AG09319 (cell line): ENCODE results near the gene TMEM135.
"Not testable (repeated sequence)": the region's sequence is repeated elsewhere in the genome, so short reads cannot be mapped to it uniquely, and the experiment has no call there.

Source experiments
- DNase-seq: peaks from one replicate; pipeline ENCODE4 v3.0.0-alpha.2; 2010; ENCODE audit warnings: low read depth; ENCODE audit errors: extremely low read depth
- CTCF ChIP-seq: IDR thresholded peaks from 2 replicates; pipeline ENCODE4 v1.5.1; 2011; ENCODE audit warnings: low read depth, mild to moderate bottlenecking, inconsistent platforms, low read length, moderate library complexity

The TMEM135 gene

DNA sequence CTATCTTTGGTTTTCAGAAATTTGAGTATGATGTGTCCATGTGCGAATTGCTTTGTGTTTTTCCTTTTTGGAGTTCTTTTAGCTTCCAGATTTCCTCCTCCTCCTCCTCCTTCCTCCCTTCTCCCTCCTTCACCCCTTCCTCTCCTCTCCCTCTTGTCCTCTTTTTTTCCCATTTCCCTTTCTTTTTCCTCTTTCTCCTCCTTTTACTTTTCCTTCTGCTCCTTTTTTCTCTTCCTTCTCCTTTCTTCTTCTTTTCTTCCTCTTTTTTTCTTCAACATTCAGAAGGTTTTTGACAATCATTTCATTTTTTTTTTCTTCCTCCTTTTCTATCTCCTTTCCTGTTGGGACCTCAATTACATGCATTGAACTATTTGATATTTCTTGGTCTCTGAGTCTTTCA lies 104.9 kb downstream of the TMEM135 start:
- TF ChIP-seq CTCF = no peak

DNA sequence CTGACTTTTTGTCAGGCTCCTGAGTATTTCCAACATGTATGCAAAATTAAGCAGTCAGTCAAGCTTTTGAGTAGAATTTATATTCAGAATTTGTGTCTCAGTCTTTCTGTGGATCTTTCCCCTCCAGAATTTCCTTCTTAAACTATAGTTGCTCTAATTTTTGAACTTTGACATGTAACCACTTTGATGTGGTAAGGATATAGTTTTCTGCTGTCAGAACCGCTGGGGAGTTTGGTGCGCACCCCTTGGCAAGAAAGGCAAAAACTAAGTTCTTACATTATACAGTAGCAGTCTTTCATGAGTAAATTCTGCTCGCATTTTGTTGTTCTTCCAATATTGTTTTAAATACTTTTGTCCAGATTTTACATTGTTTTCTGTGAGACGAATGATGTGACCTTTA lies 105.9 kb downstream of the TMEM135 start:
- DNase-seq = no peak
- TF ChIP-seq CTCF = no peak

More for the DNA sequence above, 104.9 kb downstream of the TMEM135 start:
- DNase-seq = no peak

- no peak for TF ChIP-seq CTCF
- no peak for DNase-seq
These were observed 106.5 kb downstream of the TMEM135 start for GRCh38 chr11:87144252-87144651.

GRCh38 chr11:87148749-87149148 lies 111.0 kb downstream of the TMEM135 start:
- DNase-seq = no peak
- no peak for TF ChIP-seq CTCF

GRCh38 chr11:87149782-87150181 lies 112.0 kb downstream of the TMEM135 start:
- not testable (repeated sequence) for DNase-seq

- DNase-seq = no peak
- no peak for TF ChIP-seq CTCF
These were observed 113.2 kb downstream of the TMEM135 start for GRCh38 chr11:87150936-87151335.

- no peak for TF ChIP-seq CTCF
- no peak for DNase-seq
These were observed 116.5 kb downstream of the TMEM135 start for GRCh38 chr11:87154246-87154645.

- TF ChIP-seq CTCF = no peak
- DNase-seq = no peak
These were observed 119.2 kb downstream of the TMEM135 start for GRCh38 chr11:87156970-87157369.

DNA sequence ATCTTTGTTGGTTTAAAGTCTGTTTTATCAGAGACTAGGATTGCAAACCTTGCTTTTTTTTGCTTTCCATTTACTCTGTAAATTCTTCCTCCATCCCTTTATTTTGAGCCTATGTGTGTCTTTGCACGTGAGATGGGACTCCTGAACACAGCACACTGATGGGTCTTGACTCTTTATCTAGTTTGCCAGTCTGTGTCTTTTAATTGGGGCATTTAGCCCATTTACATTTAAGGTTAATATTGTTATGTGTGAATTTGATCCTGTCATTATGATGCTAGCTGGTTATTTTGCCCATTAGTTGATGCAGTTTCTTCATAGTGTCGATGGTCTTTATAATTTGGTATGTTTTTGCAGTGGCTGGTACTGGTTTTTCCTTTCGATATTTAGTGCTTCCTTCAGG lies 131.3 kb downstream of the TMEM135 start:
- DNase-seq = not testable (repeated sequence)
